HG03135 (cell line): ENCODE results near the gene EPC2.
"Not testable (repeated sequence)": the region's sequence is repeated elsewhere in the genome, so short reads cannot be mapped to it uniquely, and the experiment has no call there.

Experiments
- ATAC-seq: cut with Tn5 transposase; IDR thresholded peaks from one replicate; pipeline ENCODE4 v1.9.1; 2021; ENCODE audit warnings: mild to moderate bottlenecking, moderate library complexity; ENCODE audit not compliant: unreplicated experiment

Gene EPC2

DNA sequence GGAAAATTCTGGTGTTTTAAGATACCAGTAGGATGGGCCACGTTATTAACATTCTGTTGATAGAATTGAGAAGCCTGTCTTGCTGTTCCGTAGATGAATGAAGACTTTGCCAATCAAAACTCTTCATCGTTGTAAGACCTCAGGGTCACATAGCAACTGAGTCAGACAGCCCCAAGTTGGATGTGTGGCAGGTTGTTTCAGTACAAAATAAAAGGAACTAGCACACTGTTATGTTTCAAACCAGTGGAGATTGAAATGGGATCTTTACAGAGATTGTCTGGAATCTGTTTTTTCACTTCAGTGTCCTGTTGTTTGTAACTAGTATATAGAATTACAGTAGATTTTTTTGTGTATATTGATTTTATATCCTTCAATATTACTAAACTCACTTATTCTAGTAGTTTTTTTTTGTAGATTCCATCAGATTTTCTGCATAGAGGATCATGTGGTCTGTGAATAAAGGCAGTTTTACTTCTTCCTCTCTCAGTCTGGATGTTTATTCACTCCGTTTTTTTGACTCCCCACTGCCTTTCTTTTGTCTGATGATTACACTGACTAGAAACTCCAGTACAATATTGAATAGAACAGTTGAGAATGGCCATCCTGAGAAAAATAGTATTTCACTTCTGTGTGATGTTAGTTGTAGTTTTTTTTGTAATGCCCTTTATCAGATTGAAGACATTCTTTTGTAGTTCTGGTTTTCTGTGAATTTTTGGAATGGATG, 22.7 kb downstream of the EPC2 start:
- no peak for ATAC-seq

DNA sequence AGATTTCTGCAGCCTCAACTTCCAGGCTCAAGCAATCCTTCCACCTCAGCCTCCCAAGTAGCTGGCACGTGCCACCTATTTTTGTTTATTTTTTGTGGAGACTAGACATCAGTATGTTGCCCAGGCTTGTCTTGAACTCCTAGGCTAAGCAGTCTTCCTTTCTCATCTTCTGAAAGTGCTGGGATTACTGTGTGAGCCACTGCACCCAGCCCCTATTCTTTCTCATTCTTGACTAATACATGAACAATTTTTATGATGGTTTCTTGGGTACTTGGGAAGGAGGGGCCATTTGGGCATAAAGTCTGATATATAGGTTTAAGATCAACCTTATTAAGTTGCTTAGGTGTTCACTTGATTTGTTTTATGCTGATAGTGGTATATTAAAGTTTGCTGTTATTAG, 26.2 kb downstream of the EPC2 start:
- ATAC-seq = no peak

DNA sequence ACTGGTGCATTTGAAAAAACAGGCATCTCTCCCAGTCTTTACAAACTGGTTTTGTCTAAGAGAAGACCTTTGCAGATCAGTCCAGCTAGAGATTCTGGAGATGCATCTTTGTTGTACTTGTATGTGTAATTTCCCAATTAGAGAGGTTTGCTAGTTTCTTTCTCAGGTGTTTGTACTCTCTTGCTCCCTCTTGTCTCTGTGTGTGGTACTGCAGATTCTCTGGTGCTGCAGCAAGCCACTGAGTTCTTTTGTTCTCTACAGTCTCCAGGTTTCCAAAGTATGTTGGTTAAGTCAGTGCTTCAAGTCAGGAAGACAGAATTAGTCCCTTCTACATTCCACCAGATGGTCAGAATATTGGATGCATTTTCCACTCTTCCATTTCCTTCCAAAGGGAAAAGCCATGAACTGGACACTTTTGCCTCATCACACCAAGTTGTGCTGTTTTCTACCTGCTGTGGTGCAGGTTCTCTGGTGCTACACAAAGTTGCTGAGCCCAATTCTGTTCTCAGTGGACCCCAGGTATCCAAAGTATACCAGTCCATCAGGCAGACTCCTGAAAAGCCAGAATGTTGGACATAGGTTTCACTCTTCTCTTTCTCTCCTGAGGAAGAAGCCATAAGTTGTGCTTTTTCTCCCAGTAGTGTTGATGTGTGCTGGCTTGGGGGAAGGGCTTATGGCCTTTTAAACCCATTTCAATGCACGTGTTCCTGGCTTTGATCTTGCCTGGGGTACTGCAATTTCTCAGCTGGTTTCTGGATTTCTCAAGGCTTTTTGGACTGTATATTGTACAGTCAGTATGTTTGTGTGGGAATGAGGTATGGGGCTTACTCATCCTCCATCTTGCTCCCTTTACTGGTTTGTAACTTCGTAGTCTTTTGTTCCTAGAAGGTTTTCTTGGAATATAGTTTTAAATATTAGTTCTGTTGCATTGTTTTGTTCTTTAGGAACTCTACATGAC, 29.8 kb downstream of the EPC2 start:
- ATAC-seq = no peak

DNA sequence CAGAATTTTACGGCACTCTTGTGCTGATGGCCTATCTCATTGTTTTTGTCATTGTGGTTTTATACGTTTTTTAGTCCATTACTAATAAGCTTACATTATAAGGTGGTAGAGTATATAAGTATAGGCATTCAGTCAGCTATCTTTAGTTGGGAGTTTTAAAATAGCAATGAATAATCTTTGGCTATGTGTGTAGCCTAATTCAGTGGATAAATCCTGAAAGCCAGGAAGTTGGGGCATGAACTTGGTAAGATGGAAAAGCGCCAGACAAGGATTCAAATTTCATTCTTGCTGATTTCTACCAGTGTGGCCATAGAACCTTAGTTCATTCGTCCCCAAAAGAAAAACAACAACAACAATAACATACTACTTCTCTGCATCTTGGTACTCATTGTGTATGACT, 31.2 kb downstream of the EPC2 start:
- no peak for ATAC-seq

DNA sequence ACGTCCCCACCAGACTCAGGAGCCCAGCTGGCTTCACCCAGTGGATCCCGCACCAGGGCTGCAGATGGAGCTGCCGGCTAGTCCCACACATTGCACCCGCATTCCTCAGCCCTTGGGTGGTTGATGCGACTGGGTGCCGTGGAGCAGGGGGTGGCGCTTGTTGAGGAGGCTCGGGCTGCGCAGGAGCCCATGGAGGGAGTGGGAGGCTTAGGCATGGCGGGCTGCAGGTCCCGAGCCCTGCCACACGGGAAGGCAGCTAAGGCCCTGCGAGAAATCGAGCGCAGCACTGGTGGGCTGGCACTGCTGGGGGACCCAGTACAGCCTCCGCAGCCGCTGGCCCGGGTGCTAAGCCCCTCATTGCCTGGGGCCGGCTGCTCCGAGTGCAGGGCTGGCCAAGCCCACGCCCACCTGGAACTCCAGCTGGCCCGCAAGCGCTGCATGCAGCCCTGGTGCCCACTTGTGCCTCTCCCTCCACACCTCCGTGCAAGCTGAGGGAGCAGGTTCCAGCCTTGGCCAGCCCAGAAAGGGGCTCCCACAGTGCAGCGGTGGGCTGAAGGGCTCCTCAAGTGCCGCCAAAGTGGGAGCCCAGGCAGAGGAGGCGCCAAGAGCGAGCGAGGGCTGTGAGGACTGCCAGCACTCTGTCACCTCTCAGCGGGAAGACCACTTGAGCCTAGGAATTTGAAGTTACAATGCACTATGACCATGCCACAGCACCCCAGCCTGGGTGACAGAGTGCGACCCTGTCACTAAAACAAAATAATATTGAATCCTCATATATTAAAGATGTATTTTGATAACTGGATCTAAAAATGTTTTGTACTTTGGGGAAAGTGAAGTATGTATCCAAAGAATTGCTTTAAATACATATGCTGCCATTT, 34.0 kb downstream of the EPC2 start:
- ATAC-seq = not testable (repeated sequence)

GRCh38 chr2:148680462-148680861, 35.9 kb downstream of the EPC2 start:
- ATAC-seq = no peak

DNA sequence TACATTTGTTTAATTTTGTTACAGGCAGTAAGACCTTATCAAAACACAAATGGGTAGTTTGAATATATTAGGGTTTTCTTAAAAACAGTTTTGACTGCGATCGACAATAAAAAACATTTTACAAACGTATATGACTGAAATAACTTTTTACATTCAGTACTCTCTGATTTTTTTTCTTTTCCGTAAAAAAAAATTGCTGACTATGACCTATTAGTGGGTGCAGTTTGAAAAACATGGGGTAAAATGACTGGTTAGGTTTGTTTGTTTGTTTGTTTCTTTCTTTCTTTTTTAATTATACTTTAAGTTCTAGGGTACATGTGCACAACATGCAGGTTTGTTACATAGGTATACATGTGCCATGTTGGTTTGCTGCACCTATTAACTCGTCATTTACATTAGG, 36.9 kb downstream of the EPC2 start:
- no peak for ATAC-seq

GRCh38 chr2:148681862-148682261, 37.3 kb downstream of the EPC2 start:
- ATAC-seq = not testable (repeated sequence)

DNA sequence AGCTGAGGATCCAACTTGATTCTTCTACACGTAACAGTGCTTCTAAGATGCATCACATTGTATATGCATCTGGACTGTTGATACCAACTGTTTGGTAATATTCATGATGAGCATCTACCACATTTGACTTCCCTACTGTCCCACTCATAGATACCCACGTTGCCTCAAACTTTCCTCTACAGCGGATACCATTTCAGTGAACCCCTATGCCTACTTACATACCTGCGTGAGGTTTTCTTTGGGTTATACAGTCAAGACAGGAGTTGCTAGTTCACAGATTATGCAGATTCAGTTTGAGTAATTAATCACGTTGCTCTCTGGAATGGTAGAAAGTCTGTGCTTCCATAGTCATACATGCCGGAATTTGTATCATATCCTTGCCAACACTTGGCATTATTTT, 40.0 kb downstream of the EPC2 start:
- ATAC-seq = no peak

DNA sequence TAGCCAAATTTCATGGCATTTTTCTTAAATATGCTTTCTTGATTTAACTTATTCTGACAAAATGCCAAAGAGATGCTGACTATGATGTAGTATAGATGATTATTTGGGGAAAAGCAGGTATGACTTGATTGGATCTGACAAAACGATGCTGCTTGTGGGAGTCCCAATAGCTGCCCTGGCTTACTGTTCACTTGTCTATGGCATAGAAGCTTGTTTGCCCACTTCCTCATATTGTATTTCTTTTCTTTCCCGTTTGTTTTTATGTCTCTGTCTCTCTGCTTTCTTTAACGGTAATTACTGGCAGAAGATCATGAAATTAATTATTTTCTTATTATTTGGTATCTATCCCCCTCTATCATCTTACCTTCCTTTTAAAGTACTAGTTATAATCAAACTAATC, 43.0 kb downstream of the EPC2 start:
- ATAC-seq = no peak

GRCh38 chr2:148688011-148688410, 43.5 kb downstream of the EPC2 start:
- not testable (repeated sequence) for ATAC-seq

DNA sequence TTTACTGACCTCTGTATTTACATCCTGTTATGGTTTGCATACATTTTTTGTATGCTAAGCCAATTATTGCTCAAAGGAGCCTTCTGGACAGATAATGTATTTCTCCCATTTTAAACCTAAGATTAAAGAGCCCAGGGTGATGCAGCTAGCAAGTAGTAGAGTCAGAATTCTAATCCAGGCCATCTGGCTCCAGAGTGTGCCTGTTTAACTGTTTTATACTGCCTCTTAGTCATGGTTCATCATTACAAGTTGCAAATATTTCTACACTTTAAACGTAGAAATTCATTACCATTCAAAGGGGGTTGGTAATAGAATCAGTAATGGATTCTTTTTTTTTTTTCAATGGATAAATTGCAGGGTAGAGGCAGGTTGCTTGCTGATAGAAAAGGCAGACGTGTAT, 52.4 kb downstream of the EPC2 start:
- ATAC-seq = no peak

GRCh38 chr2:148699830-148700229, 55.3 kb downstream of the EPC2 start:
- ATAC-seq = no peak

DNA sequence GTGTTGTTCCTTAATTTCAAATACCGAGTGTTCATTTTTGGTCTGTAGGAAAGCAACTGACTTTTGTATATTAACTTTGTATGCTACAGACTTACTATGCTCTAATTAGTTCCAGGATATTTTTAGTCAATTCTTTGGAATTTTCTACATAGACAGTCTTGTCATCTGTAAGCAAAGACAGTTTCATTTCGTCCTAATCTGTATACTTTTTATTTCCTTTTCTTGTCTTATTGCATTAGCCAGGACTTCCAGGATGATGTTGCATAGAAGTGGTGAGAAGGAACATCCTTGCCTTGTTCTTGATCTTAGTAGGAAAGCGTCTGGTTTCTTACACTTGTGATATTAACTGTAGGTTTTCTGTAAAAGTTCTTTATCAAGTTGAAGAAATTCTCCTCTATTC, 56.5 kb downstream of the EPC2 start:
- ATAC-seq = no peak

DNA sequence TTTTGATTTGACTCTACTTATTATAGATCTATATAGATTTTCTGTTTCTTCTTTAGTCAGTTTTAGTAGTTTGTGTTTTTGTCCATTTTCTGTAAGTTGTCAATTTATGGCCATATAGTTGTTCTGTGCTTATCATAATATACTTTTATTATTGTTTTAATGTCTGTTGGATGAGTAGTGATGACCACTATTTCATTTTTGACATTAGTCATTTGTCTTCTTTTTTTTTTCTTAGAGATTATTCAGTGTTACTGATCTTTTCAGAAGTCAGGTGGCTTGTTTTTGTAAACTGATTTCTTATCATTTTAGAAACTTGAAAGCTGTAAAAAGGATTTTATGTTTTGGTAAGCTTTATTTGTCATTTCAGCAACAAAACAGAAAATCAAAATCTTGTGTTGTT, 57.3 kb downstream of the EPC2 start:
- ATAC-seq = no peak

- no peak for ATAC-seq
Observed at GRCh38 chr2:148702475-148702874, 57.9 kb downstream of the EPC2 start.

- ATAC-seq = no peak
Observed at GRCh38 chr2:148704247-148704646, 59.7 kb downstream of the EPC2 start.

GRCh38 chr2:148716378-148716920, 71.9 kb downstream of the EPC2 start:
- no peak for ATAC-seq

DNA sequence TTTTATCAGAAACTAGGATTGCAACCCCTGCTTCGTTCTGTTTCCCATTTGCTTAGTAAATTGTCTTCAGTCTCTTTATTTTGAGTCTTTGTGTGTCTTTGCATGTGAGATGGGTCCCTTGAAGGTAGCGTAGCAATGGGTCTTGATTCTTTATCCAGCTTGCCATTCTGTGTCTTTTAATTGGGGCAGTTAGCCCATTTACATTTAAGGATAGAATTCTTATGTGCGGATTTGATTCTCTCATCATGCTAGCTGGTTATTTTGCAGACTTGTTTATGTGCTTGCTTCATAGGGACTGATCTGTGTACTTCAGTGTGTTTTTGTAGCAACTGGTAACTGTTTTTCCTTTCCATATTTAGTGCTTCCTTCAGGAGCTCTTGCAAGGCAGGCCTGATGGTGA, 73.5 kb downstream of the EPC2 start:
- ATAC-seq = no peak

- ATAC-seq = no peak
Observed at GRCh38 chr2:148719195-148719749, 74.7 kb downstream of the EPC2 start.
